HCT116 (cell line): Measurements from ENCODE around the gene RABEP1.
"Not testable (repeated sequence)": the region's sequence is repeated elsewhere in the genome, so short reads cannot be mapped to it uniquely, and the experiment has no call there.

Experiments used
- POLR2A ChIP-seq: IDR thresholded peaks from 2 replicates; pipeline ENCODE4 v1.7.0; 2011; ENCODE audit warnings: borderline replicate concordance; ENCODE audit not compliant: insufficient read depth, insufficient read length; ENCODE audit errors: extremely low read depth
- ZBTB33 ChIP-seq: IDR thresholded peaks from 2 replicates; pipeline ENCODE4 v1.6.1; 2011; ENCODE audit warnings: mild to moderate bottlenecking, low read length, moderate library complexity; ENCODE audit not compliant: insufficient replicate concordance; ENCODE audit errors: extremely low read depth

GRCh38 chr17:5233492-5233891 lies 48.6 kb upstream of the RABEP1 start:
- not testable (repeated sequence) for TF ChIP-seq POLR2A, ZBTB33
